Measurements from ENCODE around the gene NEU2. TPM values are rescaled to one million over a fixed set of nuclear protein-coding genes. Genes with fewer than 3 reads are reported as not detected.

NEU2 gene
- total RNA-seq, 1 experiment from 2014 or later = not detected

DNA sequence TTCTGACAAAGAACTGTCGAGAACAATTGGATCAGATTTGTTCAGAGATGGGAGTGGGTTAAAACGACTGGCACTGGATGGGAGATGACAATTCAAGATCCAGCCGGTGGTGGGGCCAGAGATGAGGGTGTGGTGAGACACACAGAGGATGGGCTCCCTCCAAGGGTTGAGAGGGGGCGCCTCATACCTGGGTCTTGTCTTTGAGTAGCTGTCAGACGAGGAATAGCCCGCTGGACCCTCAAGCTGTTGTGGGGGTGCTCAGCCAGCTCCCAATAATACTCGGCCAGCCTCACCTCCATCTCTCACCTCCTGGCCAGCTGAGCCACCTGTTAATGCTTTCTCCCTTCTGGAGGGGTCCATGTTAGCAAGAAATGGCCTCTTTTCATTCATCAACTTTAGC lies 41.6 kb downstream of the NEU2 start:
- H3K36me3 ChIP-seq (ENCODE audit: low read depth) = no peaks in the 10 kb centered on the region
- no peak overlapping the region for H3K27ac ChIP-seq
- no peak overlapping the region for H3K4me3 ChIP-seq
- peaks cover 7% of the 10 kb centered on the region; the same call in 1 of the 2 replicates for H3F3A ChIP-seq (ENCODE audit: insufficient read depth, low read depth)
- peaks cover 22% of the 10 kb centered on the region for H3K4me1 ChIP-seq (replicated peaks; ENCODE audit: insufficient read depth)
- no peak for DNase-seq
- intact Hi-C loops (cut with micrococcal nuclease; ENCODE audit: unreplicated experiment) = no loop called here
- ChIA-PET CTCF (interaction anchor here (0.7 kb wide), 1 partner anchor 8 kb away, joined by 7 read pairs; no protein-coding TSS in a partner anchor), POLR2A (ENCODE audit: unreplicated experiment) (interaction anchor here (0.6 kb wide), 1 partner anchor 29 kb away, joined by 7 read pairs; no protein-coding TSS in a partner anchor)
- peaks cover 7% of the 10 kb centered on the region for H3K9me3 ChIP-seq (ENCODE audit: insufficient read depth, low read depth)
- H3K9me2 ChIP-seq (ENCODE audit: insufficient read depth) = no peaks in the 10 kb centered on the region
- no peaks in the 10 kb centered on the region for H4K20me1 ChIP-seq (ENCODE audit: insufficient read depth)
- H2AFZ ChIP-seq = no peak overlapping the region
- no TSS peak for BruUV-seq (replicated peaks)
- TF ChIP-seq EZH2 (IDR thresholded peaks at IDR 0.05; ENCODE audit: low read depth) = no peak
- TF ChIP-seq, protein P1, sequence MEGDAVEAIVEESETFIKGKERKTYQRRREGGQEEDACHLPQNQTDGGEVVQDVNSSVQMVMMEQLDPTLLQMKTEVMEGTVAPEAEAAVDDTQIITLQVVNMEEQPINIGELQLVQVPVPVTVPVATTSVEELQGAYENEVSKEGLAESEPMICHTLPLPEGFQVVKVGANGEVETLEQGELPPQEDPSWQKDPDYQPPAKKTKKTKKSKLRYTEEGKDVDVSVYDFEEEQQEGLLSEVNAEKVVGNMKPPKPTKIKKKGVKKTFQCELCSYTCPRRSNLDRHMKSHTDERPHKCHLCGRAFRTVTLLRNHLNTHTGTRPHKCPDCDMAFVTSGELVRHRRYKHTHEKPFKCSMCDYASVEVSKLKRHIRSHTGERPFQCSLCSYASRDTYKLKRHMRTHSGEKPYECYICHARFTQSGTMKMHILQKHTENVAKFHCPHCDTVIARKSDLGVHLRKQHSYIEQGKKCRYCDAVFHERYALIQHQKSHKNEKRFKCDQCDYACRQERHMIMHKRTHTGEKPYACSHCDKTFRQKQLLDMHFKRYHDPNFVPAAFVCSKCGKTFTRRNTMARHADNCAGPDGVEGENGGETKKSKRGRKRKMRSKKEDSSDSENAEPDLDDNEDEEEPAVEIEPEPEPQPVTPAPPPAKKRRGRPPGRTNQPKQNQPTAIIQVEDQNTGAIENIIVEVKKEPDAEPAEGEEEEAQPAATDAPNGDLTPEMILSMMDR (conservative IDR thresholded peaks at IDR 0.05) = no peak
- no peaks in the 10 kb centered on the region for H3K27me3 ChIP-seq (ENCODE audit: insufficient read depth, low read depth)
- no peaks in the 10 kb centered on the region for H3K79me2 ChIP-seq (ENCODE audit: low read depth)
- H3K4me2 ChIP-seq = no peak overlapping the region

DNA sequence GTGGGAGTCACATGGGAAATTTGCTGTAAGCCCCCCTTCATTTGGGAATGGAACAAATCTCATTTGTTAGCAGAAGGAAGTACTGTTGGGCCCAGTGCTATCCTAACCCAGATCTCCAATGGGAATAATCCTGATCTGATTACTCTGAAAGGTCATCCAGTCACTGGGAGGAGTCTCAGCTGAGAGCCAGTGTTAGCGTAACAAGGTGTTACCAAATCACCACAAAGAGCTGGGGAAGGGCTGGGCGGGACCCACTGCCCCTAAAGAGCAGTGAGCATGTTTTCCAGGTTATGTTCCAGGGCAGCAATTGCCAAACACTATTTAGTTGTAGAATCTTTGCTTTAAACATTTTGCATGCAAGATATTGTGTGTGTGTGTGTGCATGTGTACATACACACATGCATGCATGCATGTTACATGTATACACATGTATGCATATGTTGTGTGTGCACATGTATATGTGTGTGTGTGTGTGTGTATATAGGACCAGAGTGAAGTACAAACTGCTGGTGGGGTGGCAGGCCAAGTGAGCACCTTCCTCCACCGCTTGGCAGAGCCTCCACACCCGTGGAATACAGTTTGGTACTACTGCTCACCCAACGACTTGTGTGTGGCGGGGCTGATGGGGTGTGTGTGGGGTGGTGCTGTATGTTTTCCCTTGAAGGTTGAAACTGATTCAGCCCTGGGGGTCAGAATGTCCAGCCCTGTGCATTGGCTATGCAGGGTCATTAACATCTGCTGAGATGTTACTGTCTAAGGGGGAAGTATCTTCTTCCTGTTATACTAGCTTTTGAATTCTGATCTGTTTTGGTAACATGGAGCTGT lies 42.9 kb downstream of the NEU2 start:
- Histone ChIP-seq H3K79me2 (ENCODE audit: low read depth) (no peaks in the 10 kb centered on the region), H3K9me3 (ENCODE audit: insufficient read depth, low read depth) (peaks cover 7% of the 10 kb centered on the region), H3K9me2 (ENCODE audit: insufficient read depth) (no peaks in the 10 kb centered on the region), H2AFZ (no peak overlapping the region), H3K27ac (no peak overlapping the region), H3K4me2 (peak overlapping the region; percentile 42), H3K4me3 (no peak overlapping the region), H4K20me1 (ENCODE audit: insufficient read depth) (no peaks in the 10 kb centered on the region), H3K36me3 (ENCODE audit: low read depth) (no peaks in the 10 kb centered on the region), H3K27me3 (ENCODE audit: insufficient read depth, low read depth) (no peaks in the 10 kb centered on the region), H3K4me1 (replicated peaks; ENCODE audit: insufficient read depth) (peaks cover 22% of the 10 kb centered on the region), H3F3A (ENCODE audit: insufficient read depth, low read depth) (peaks cover 7% of the 10 kb centered on the region; the same call in 1 of the 2 replicates)
- intact Hi-C loops (cut with micrococcal nuclease; ENCODE audit: unreplicated experiment) = no loop called here
- BruUV-seq (replicated peaks) = no TSS peak
- ChIA-PET POLR2A (ENCODE audit: unreplicated experiment) (interaction anchor here (0.7 to 0.9 kb wide), 3 partner anchors 14 to 219 kb away, joined by 3 to 6 read pairs (median 5); no protein-coding TSS in a partner anchor), CTCF (interaction anchor here (0.7 kb wide), 1 partner anchor 63 kb away, joined by 3 read pairs; no protein-coding TSS in a partner anchor)
- DNase-seq = no peak
- TF ChIP-seq, protein P1 (conservative IDR thresholded peaks at IDR 0.05) = no peak
- TF ChIP-seq EZH2 (IDR thresholded peaks at IDR 0.05; ENCODE audit: low read depth) = no peak

DNA sequence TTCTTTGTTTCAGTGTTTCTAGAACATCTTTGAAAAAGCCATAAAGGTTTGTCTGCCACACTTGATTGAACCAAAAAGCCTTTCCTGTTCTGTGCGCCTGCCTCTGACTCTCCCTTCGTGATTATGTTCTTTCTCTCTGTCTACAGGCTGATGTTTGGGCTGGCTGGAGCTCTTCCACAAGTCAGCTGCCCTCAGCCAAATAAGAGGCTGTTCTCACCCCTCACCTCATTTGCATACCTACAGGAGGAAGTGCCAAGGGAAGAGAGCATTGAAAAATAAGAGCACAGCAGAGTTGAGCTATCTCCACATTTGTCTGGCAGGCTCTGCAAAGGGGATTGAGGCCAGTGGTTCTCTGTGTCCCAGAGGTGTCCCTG lies 43.5 kb downstream of the NEU2 start:
- no peaks in the 10 kb centered on the region for H3K9me2 ChIP-seq (ENCODE audit: insufficient read depth)
- peak overlapping the region; percentile 14; the same call in 1 of the 2 replicates for H2AFZ ChIP-seq
- no peaks in the 10 kb centered on the region for H4K20me1 ChIP-seq (ENCODE audit: insufficient read depth)
- intact Hi-C loops (cut with micrococcal nuclease; ENCODE audit: unreplicated experiment) = no loop called here
- no peak for TF ChIP-seq EZH2 (IDR thresholded peaks at IDR 0.05; ENCODE audit: low read depth)
- TF ChIP-seq, protein P1 (conservative IDR thresholded peaks at IDR 0.05) = no peak
- BruUV-seq (replicated peaks) = no TSS peak
- peaks cover 22% of the 10 kb centered on the region for H3K4me1 ChIP-seq (replicated peaks; ENCODE audit: insufficient read depth)
- H3K79me2 ChIP-seq (ENCODE audit: low read depth) = no peaks in the 10 kb centered on the region
- H3K4me2 ChIP-seq = peak overlapping the region; percentile 42
- H3K27ac ChIP-seq = no peak overlapping the region
- CTCF ChIA-PET = interaction anchor here (0.7 kb wide), 1 partner anchor 63 kb away, joined by 3 read pairs; no protein-coding TSS in a partner anchor
- peaks cover 7% of the 10 kb centered on the region; the same call in 1 of the 2 replicates for H3F3A ChIP-seq (ENCODE audit: insufficient read depth, low read depth)
- H3K4me3 ChIP-seq = no peak overlapping the region
- H3K27me3 ChIP-seq (ENCODE audit: insufficient read depth, low read depth) = no peaks in the 10 kb centered on the region
- H3K36me3 ChIP-seq (ENCODE audit: low read depth) = no peaks in the 10 kb centered on the region
- H3K9me3 ChIP-seq (ENCODE audit: insufficient read depth, low read depth) = peaks cover 7% of the 10 kb centered on the region
- DNase-seq = no peak
- POLR2A ChIA-PET (ENCODE audit: unreplicated experiment) = interaction anchor here (0.7 to 0.9 kb wide), 3 partner anchors 15 to 220 kb away, joined by 3 to 6 read pairs (median 5); no protein-coding TSS in a partner anchor
